Retina (tissue), 1 donor: ENCODE measurements around the gene POLR3K.
"Not testable (repeated sequence)": the region's sequence is repeated elsewhere in the genome, so short reads cannot be mapped to it uniquely, and the experiment has no call there.

Experiments
- DNase-seq: peaks from one replicate; pipeline ENCODE4 v3.0.0-alpha.2; 2016

POLR3K gene

DNA sequence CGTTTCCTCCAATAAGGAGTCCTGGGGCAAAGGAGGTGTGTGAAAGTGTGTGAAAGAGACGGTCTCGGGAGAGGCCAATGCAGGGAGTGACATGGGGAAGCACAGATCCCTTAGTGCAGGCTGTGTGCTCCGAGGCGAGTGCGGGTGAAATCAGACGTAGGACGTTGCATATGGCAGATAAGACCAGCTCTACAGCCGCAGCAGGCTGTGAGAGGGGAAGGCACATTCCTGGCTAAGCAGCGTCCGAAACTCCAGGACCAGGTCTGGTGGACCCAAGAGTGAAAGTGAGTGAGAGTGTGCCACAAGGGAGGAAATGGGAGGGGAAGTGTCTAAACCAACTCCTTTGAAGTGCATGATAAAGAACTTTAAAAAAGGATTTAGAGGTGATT lies 11.3 kb downstream of the POLR3K start:
- no peak for DNase-seq

DNA sequence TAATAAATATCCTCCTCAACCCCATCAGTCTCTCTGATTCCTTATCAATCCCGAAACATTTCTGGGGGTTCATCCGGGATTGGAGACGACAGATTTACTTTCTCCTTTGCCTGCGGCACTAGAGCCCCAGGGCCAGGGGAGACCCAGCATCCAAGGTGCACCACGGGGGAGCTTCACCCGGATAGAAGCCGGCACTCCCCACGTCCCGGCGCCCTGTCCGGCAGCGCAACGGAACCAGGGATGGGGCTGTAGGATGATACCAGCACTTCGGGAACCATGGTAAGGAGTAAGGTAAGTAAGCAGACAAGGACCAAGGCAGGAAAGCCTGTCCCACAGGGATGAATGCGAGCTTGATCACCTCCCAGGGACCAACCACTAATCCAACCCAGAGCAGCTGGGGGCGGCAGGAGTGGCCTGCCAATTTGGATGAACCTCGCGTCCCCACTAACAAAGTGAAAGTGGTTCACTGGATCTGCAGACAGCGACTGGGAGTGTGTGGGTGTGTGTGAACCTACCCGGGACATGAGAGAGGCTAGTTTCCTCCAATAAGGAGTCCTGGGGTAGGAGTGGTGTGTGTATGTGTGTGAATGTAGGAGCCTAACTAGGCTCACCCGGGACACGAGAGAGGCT lies 11.9 kb downstream of the POLR3K start:
- no peak for DNase-seq

DNA sequence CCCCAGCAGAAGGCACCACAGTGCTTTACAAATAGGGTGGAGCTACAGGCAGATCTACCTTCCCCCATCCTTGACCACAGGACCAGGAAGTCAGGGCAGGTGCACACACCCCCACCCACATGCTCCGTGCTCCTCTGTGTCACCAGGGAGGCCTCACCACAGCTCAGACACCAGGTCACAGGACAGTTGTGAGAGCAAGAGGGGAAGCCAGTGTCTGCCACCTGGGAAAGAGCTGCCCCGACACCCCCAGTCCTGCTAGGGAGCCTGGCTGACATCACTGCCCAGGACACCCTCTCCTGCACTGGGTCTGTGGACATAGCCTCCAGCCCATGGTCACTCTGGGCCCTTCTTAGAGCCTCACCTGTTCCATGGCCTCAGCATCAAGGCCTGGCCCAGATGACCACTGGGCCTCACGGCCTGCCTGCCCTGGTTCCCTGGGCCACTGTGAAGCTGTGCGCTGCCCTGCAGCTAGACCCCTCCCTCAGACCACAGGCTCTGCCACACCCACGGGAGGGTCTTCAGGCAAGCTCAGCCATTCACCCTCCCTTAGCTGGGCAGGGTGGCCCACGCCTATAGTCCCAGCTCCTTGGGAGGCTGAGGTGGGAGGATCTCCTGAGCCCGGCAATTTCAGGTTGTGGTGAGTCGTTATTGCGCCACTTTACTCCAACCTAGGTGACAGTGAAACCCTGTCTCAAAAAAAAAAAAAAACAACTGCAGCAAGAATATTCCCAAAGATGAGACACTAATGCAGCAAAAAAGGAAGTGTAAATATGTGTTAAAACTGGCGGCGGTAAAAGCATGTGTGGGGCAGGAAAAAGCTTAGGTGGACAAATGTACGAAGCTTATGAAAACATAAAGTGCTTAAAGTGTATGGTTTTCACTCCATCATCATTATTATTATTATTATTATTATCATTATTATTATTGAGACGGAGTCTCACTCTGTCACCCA lies 14.2 kb downstream of the POLR3K start:
- no peak for DNase-seq

DNA sequence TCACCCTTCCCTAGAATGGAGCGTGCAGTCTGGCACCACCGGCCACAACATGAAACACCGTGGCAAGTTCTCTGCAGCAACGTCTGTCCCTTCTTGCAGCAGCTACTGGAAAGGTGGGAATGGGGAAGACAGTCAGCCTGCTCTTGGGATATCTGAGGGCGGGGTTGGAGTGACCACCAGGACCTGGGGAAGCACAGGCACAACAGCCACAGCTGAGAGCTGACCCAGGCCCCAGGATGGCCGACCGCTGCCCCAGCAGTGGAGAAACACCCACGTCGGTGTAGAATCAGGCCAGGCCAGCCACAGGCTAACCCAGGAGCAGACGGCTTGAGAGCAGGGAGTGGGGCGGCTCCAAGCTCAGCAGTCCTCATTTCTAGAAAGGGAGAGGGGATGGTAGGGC lies 15.2 kb downstream of the POLR3K start:
- DNase-seq = not testable (repeated sequence)

DNA sequence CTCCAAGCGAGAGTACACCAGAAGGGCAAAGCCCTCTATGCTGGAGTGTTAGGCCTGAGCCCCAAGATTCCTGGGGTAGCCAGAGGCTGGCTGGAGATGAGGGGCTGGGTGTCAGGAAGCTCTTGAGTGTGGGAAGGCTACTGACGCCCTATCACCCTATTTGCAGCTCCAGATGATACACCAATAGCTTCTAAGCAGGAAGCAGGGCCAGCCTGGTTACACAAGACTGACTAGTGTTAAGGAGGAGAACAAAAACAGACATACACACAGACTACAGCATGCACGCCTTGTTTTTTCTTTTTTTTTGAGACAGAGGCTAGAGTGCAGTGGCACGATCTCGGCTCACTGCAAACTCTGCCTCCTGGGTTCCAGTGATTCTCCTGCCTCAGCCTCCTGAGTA lies 15.9 kb downstream of the POLR3K start:
- DNase-seq = no peak

DNA sequence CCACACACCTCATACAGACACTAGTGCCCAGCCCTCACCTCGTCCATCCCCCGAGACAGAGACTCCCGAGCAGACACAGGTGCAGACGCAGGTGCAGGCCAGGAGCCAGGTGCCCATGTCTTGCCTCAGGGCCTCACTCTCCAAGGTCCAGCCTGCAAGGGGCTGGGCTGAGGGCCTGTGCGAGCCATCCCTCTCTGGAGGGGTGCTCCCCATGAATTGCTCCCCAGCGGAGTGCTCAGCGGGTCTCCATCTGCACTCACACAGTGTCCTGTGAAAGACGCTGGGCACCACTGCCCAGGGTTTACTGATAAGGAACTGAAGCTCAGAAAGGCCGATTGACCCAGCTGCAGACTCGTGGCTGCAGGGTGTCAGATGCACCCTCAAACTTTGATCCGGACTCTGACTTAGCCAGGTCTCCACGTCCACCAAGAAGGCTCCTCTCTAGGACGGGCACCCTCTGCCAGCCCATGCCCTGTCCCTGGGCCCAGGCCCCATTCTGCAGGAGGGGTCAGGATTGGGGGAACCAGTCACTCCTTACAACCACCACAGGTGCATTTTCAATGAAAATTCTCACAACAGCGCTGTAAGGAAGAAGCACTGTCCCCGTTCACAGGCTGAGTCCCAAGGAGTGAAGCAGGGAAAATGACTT lies 16.9 kb downstream of the POLR3K start:
- no peak for DNase-seq

DNA sequence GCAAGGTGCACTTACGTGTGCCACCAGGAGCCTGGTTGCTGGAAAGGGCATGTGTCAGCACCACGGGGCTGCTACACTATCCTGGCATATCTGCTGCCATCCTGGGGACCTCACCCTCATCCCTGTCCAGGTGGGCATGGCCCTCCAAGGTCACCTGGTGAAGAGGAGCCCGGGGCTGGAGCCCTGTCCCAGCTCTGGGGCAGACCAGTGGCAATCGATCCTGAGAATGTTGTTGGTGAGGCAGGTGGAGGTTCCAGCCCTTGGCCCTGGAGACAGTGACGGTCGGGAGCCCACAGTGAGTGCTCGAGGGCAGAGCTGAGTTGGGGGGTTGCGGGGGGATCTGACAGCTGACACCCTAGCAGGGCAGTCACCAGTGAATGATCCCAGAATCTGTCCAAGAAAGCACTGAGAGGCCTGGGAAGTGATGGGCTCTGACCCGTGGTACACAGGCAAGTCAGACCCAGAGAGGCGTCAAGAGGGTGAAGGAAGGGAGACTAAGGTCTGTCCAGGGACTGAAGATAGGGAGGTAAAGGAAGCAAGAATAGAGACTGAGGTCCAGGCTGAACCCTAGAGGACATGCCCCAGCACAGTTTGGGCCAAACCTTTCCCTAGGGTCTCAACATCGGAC lies 17.6 kb downstream of the POLR3K start:
- DNase-seq = no peak

DNA sequence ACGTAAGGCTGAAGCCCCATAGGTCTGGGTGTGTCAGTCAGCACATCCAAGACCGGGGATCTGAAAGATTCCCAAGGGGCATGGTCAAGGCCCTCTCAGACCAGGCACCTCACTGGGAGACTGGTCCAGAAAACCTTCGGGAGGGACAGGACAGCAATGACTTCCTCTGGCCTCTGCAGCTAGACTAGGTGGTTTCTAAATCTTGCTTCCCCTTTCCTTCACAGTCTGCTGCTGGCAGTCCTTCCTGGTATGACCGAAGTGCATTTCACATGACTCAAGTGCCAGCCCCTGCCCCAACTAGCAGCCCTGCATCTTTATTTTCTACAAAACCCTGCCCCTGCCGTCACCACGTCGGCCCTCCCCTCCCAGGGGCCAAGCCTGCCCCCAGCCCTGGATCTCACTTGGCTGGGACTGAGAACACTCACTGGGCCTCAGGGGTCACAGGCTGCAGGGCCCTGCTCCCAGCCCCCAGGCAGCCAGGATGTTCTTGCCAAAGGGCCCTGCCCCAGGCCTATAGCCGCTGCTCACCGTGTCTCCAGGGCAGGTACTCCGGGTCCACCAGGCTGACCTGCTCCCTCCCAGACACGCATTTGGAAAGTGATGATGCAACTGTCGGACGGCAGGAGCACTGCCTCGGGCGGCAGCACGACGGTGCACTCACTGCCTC lies 18.3 kb downstream of the POLR3K start:
- peak; percentile 11 for DNase-seq

DNA sequence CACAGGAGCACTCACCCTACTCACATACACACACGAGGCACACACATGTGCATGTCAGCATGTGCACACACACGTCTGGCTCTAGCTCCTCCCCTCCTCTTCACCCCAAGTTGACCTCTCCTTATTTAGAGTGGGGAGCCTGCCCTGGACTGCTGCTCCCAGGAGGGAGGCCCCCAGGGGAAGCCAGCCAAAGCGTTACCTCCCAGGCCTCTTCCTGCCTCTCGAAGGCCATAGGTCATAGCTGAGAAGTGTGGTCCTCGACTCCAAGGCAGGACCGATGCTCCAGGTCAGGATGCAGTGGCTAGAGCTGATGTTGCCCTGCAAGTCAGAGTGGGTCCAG lies 18.8 kb downstream of the POLR3K start:
- DNase-seq = peak; percentile 13

DNA sequence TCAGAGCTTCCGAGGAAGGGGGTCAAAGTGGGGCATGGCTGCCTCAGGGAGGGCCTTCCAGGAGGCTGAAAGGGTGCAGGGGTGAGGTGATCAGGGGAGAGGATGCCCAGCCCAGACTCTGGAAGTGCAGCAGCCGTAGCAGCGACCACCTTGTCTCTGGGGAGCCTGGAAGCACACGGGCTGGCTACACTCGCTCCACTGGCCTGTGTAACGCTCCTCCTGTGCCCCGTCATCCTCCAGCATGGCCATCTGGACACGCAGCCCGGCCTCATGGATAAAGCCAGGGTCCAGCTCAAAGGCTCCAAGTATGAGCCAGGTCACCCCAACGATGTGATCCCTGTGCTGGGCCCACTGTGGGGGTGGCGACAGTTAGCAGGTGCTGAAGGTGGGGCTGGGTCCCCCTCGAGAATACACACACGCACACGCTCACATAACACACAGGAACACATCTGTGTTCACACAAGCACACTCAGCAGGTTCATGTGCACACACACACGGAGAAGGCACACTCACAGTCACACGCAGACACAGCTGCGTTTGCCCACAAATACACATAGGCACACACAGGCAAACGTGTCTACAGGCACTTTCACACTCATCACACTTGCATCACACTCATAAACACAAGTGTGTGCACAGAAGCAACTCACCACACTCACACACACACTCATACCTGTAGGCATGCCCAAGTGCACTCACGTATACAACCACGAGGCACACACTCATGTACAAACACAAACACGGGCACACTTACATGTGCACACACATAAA lies 19.3 kb downstream of the POLR3K start:
- DNase-seq = peak; percentile 34

DNA sequence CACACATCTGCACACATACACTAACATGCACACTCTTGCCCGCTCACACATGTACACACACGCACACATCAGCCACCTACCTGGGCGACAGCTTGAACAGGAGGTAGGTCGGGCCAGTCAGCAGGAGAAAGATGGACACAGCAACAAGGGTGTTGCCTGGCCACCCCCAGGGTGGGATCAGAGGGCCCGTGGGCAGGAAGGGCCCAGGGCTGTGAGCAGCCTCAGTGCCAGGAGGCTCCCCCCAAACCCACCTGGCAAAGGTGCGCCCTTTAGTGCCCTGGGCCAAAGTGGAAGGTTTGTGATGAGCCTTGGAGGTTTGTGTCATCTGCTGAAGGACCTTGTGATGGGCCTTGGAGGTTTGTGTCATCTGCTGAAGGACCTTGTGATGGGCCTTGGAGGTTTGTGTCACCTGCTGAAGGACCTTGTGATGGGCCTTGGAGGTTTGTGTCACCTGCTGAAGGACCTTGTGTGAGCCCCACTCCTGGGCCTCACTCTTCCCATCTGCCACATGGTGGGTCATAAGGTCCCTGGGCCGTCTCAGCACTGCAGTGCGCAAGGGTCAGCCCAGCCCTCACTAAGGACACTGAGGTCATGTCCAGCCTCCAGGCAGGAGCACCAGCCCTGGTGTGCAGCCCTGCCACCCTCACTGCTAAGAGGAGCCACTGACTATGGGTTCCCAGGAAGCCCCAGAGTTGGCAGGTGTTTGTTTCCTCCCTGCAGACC lies 20.1 kb downstream of the POLR3K start:
- peak; percentile 12 for DNase-seq

DNA sequence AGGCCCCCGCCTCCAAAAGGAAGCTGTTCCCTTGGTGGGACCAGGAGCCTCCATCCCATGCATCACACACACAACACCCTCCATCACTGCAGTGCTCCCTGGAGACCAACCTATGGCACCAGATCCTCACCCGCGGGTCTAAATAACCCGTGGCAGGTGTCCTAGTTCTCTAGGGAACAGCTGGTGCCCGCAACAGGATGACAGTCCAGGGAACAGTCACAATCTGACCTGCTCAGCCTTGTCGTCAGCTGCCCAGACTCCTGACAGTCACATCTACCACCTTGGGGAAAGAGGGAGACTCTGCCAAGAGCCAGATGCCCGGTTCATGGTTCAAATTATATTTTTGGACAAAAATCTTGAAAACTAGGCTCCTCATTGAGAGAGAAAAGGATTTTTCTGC lies 22.8 kb downstream of the POLR3K start:
- DNase-seq = not testable (repeated sequence)

DNA sequence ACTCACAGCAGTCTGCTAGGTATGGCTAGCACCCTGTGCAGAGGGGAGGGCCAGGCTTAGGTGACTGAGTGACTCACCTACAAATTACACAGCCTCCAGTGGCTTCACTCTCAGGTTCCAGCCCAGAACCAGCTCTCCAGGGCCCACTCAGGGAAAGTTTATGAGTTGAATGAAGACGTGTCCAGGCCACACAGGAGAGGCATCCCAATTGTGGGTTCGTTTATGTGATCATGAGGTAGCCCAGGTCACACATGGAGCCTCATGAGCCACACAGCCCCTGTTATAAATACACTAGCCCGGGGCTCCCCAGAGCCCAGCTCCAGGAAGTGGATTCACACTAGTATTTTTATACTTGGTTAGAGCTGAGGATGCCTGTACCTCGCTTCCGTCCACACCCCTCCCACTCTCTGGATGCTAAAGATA lies 27.5 kb downstream of the POLR3K start:
- not testable (repeated sequence) for DNase-seq

DNA sequence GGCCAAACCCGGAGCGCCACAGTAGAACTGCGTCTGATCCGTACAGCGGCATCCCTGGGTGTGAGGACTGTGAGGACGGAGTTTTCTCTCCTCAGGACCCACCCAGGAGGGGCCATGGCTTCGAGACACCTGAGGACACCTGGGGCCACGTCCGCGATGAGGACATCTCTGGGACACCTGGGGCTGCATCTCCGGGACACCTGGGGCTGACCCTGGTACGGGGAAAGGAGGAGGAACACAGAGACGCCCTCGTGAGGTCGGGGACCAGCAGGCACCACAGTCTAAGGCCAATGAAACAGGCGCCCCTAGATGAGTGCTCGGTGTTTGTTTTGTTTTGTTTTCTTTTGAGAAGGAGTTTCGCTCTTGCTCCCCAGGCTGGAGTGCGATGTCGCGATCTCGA lies 29.3 kb downstream of the POLR3K start:
- DNase-seq = not testable (repeated sequence)

DNA sequence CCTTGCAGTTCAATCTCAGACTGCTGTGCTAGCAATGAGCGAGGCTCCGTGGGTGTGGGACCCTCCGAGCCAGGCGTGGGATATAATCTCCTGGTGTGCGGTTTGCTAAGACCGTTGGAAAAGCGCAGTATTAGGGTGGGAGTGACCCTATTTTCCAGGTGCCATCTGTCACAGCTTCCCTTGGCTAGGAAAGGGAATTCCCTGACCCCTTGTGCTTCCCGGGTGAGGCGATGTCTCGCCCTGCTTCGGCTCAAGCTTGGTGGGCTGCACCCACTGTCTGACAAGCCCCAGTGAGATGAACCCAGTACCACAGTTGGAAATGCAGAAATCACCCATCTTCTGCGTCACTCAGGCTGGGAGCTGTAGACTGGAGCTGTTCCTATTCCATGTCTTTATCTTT lies 32.5 kb downstream of the POLR3K start:
- DNase-seq = not testable (repeated sequence)

DNA sequence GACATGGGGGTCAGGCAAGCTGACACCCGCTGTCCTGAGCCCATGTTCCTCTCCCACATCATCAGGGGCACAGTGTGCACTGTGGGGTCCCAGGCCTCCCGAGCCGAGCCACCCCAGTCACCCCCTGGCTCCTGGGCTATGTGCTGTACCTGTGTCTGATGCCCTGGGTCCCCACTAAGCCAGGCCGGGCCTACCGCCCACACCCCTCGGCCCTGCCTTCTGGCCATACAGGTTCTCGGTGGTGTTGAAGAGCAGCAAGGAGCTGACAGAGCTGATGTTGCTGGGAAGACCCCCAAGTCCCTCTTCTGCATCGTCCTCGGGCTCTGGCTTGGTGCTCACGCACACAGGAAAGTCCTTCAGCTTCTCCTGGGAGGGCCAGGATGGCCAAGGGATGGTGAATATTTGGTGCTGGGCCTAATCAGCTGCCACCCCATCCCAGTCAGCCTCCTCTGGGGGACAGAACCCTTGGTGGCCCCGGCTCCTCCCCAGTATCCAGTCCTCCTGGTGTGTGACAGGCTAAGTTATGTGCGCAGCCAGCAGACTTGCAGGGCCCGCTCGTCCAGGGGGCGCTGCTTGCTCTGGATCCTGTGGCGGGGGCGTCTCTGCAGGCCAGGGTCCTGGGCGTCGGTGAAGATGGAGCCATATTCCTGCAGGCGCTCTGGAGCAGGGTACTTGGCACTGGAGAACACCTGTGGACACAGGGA lies 36.2 kb downstream of the POLR3K start:
- not testable (repeated sequence) for DNase-seq

DNA sequence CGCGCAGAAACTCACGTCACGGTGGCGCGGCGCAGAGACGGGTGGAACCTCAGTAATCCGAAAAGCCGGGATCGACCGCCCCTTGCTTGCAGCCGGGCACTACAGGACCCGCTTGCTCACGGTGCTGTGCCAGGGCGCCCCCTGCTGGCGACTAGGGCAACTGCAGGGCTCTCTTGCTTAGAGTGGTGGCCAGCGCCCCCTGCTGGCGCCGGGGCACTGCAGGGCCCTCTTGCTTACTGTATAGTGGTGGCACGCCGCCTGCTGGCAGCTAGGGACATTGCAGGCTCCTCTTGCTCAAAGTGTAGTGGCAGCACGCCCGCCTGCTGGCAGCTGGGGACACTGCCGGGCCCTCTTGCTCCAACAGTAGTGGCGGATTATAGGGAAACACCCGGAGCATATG lies 42.6 kb downstream of the POLR3K start:
- not testable (repeated sequence) for DNase-seq

DNA sequence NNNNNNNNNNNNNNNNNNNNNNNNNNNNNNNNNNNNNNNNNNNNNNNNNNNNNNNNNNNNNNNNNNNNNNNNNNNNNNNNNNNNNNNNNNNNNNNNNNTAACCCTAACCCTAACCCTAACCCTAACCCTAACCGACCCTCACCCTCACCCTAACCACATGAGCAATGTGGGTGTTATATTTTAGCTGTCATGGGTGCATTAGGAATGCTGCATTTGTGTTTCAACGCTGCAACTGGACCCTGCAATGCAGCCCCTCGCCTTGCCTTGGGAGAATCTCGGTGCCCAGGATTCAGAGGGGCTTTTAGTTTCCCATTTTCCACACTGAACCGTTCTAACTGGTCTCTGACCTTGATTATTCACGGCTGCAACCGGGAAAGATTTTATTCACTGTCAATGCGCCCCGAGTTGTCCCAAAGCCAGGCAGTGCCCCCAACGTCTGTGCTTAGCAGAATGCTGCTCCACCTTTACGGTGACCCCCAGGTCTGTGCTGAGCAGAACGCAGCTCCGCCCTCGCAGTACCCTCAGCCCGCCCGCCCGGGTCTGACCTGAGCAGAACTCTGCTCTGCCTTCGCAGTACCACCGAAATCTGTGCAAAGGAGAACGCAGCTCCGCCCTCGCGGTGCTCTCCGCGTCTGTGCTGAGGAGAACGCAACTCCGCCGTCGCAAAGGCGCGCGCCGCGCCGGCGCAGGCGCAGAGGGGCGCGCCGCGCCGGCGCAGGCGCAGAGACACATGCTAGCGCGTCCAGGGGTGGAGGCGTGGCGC lies 43.3 kb downstream of the POLR3K start:
- no peak for DNase-seq
